ENCODE data around the gene NEDD4L.
"Not testable (repeated sequence)": the region's sequence is repeated elsewhere in the genome, so short reads cannot be mapped to it uniquely, and the experiment has no call there.

The NEDD4L gene

GRCh38 chr18:58247363-58247834 is 203.4 kb downstream of the NEDD4L start:
- DNase-seq = no peak

GRCh38 chr18:58249712-58250111 is 205.7 kb downstream of the NEDD4L start:
- no peak for DNase-seq

- DNase-seq = no peak
These were observed 207.4 kb downstream of the NEDD4L start for GRCh38 chr18:58251416-58251815.

- no peak for DNase-seq
These were observed 208.1 kb downstream of the NEDD4L start for GRCh38 chr18:58252166-58252565.

- no peak for DNase-seq
These were observed 209.3 kb downstream of the NEDD4L start for GRCh38 chr18:58253318-58253717.

GRCh38 chr18:58253871-58254270 is 209.8 kb downstream of the NEDD4L start:
- no peak for DNase-seq

- no peak for DNase-seq
These were observed 211.0 kb downstream of the NEDD4L start for GRCh38 chr18:58254873-58255511.

DNA sequence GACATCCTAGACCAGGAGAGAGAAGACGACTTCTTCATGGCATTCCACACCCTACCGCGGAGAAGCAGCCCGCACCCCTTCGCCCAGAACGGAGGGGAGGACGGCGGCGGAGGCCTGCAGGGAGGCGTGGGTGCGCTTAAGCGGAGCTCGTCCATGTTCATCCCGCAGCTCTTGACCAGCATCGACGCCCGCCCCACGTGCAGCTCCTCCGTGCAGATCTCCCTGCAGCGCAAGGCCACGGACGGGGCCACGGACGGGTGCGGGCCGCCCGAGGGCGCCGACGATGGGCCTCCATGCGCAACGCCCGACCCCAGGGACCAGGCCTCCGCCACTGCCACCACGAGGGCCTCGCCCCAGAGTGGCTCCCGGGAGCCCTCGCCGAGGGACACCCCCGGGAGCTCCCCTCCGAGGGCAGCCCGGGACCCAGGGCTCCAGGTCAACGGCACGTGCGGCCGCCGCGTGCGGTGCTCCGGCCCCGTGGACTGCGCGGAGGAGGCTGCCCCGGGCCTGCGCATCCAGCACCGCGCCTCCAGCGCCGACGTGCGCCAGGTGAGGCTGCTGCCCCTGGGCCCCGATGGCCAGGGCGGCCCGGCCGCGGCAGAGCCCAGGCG is 211.8 kb downstream of the NEDD4L start:
- no peak for DNase-seq

DNA sequence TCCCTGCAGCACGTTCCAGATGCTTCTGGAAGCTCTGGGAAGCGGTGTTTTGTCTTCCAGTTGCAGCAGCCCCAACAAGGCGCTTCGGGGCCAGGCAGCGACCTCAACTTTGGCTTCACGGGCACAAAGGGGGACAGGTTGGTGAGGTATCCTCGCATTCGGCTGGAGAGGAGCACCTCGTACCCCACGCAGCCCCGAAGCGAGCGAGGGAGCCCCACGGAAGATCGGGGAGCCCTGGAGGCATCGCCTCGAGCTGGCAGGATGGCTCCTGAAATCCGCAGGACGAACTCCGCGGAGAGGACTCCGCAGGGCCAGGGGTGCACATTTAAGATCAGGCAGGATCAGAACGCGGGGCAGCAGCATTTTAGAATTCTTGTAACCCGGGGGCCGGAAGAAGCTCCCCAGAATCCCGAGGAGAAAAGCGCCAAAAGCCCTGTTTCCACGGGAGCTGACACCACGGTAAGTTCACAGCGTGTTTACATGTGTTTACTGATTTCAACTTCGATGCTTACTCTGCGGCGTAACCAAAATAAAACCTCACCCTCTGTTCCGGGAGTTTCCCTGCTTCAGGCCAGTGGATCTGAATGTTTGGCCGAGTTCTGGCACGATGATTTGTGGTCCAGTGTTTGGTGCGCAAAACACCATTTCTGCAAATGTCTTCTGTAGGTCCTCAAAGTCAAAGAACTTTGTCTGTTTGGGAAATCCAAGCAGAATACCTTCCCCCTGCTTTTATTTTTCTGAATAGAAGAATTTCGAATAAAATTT is 212.5 kb downstream of the NEDD4L start:
- no peak for DNase-seq

GRCh38 chr18:58257461-58257860 is 213.4 kb downstream of the NEDD4L start:
- peak; percentile 6 to 16 for DNase-seq

- no peak for DNase-seq
These were observed 214.8 kb downstream of the NEDD4L start for GRCh38 chr18:58258692-58259342.

DNA sequence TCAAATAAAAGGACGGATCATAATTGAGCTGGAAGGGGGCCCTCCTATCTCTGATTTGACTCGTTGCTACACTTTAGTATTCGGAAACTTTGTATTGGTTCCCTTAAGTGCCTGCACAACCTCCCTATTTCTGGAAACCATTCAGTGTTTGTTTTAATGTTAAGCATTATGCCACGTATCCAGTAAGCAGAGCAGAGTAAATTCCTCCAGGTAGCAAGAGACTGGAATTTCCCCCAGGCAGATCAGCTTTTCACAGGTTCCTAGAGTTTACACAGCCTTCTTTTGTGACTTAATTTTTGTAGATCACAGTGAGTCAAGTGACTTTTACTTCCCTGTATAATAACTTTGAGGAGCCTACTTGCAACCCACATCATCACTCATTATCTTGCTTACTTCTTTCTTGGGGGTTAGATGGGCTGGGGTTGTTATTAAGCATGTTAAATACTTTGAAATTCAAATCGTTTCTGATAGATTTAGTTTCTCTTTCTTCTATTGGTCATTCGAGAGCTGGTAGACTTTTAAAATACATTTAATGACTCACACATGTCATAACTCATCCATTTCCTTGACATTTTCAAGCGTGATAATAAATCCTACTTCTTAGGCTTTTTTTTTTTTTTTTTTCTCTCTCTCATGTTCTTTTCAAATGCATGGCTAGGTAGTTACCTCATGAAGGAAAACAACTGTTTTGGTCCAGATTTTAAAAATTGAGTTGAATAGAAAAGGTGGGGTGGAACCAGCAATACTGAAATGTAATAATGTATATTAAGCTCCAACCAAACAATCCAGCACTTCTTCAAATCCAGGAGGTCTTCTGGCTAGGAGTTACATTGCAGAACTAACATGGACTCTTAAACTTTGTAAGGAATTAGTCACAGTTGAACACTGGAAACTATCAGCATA is 219.3 kb downstream of the NEDD4L start:
- DNase-seq = no peak

DNA sequence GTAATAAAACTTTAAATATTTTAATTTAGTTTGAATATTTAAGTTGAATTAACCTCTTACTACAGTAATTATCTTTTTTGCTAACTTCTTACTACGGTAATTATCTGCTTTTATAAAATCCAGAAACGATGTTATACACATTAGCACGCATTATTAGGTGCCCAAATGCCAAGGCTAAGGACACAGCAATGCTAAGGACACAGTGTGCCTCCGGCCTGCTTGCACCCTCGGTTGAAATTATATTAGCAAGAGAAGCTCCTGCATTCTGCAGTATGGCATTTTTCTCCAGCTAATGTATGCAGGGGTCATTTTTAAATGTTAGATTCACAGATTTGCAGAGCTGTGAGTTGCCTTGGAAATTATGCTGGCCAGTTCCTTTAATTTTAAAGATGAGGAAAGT is 220.0 kb downstream of the NEDD4L start:
- DNase-seq = no peak

DNA sequence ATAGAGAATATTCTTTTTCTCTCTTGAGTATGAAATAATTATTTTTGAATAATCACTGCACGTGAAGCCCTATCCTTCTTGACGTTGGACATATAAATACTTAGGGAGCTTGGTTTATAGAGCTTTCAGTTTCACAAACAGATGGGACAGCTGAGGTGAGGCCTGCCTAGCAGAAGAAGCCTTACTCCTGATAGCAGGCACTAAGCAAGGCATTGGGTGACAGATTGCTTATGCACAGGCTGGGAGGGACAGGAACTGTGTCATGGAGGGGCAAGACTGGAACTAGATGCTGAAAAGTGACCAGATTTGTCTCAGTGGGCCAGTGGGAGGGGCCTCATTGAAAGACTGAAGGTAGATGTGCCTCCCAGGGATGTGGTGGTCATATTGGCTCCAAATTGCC is 220.8 kb downstream of the NEDD4L start:
- no peak for DNase-seq

- not testable (repeated sequence) for DNase-seq
These were observed 221.5 kb downstream of the NEDD4L start for GRCh38 chr18:58265489-58265888.

DNA sequence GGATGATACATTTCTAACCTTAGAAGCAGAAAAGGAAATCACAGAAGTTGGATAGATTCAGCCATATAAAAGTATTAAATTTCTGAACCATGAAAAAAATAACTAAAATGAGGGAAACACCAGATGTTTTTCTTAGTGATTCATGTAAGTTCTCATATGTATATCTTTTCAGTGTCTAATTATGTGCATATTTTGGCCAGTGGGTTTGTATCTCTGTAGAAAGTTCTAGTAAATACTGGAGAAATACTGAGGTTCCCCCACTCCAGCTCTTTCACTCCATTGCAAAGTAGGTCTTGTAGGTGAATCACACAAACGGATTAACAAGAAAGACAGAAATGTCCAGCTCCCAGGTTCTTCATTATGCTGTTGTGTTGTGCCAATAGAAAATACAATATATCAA is 222.3 kb downstream of the NEDD4L start:
- no peak for DNase-seq

DNA sequence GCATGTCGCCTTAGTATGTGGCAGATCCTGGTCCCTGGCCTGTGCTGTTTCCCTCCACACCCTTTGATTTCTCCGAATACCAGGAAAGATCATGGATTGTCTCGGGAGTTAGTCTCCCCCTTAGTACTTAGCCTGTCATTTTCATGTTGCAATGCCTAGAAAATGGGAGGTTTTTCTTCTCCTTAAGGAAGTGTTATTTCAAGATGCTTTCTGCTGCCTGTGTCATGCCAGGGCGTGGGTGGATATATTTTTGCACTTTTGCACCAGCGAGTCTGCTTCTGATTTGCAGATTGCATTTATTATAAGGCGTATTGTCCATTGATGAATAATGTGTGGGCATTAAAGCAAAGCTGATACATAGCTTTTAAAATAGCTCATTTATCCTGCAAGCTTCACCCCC is 223.5 kb downstream of the NEDD4L start:
- DNase-seq = no peak

- DNase-seq = no peak
These were observed 224.8 kb downstream of the NEDD4L start for GRCh38 chr18:58268849-58269248.

DNA sequence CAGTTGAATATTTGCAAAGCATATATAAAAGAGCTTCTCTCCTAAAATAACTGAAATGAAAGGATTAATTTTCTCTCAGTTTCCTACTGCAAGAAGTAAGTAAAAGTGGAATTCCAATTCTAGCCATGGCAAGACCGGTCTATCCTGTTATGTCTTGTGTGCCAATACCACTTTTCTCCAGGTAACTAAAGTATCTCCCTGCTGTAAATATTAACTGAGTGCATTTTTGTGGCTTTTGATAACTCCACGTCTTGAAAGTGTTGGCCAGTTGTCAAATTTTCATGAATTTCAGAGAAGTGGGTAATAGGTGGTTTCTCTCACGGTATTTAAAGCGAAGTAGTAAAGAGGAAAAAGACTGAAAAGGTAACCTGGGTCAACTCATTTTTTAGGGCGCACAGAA is 225.9 kb downstream of the NEDD4L start:
- no peak for DNase-seq

GRCh38 chr18:58270396-58270795 is 226.4 kb downstream of the NEDD4L start:
- DNase-seq = no peak

DNA sequence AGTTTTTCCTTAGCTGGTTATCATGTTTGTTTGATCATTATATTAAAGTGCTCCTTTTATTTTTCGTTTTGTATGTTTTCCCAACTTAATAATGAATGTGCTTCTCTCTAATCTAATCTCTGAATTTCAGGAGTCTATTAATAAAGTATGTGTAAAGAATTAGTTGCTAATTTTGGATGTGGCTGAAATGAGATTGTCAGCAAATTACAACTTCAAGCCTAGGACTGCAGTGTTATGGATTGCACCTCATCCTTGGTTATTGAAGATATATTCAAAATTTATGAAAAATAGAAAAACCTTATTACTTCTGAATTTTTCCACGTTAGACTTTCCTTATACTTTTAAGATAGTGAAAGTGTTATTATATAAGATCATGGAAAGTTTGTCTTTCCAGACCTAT is 227.7 kb downstream of the NEDD4L start:
- no peak for DNase-seq

GRCh38 chr18:58272209-58272608 is 228.2 kb downstream of the NEDD4L start:
- DNase-seq = no peak
